Renal cortical epithelial cell (primary cell): ENCODE measurements around the gene NCDN. TPM values are rescaled to one million over a fixed set of nuclear protein-coding genes. Genes with fewer than 3 reads are reported as not detected.
A peak's percentile ranks its signal among the peaks of the same experiment; 100 is the strongest.

Experiments used
- DNase-seq: peaks from one replicate; pipeline ENCODE4 v3.0.0-alpha.2; 2011; ENCODE audit warnings: low read depth
- total RNA-seq: library from RNA; depleted of rRNA; stranded (reverse); fragments of >200 nt; gene quantifications from 2 replicates; pipeline ENCODE4 v1.2.3, GENCODE V29; 2014

The NCDN gene
- total RNA-seq, 1 donor from 2014 or later: 40.3 TPM

GRCh38 chr1:35555212-35555584 is 2.4 kb upstream of the NCDN start:
- DNase-seq: no peak

GRCh38 chr1:35555601-35556477 is 1.8 kb upstream of the NCDN start:
- DNase-seq: peak; percentile 86

- DNase-seq: no peak
Measured at GRCh38 chr1:35556484-35557117, 998 bp upstream of the NCDN start.

- peak; percentile 63 for DNase-seq
Measured at GRCh38 chr1:35557118-35557610, 435 bp upstream of the NCDN start, which contains the start of gene KIAA0319L. Gene KIAA0319L (minus strand): TSS chr1:35557403. CDS start chr1:35554491, 2,912 bp downstream.

GRCh38 chr1:35558374-35559316 is 1.0 kb downstream of the NCDN start:
- DNase-seq: no peak

GRCh38 chr1:35559317-35559944 is 1.8 kb downstream of the NCDN start:
- DNase-seq: no peak

- DNase-seq: no peak
Measured at GRCh38 chr1:35560256-35561225, 2.9 kb downstream of the NCDN start.

GRCh38 chr1:35561297-35561971 is 3.8 kb downstream of the NCDN start:
- no peak for DNase-seq

- DNase-seq: no peak
Measured at GRCh38 chr1:35561972-35562680, 4.5 kb downstream of the NCDN start.

GRCh38 chr1:35563166-35563565 is 5.6 kb downstream of the NCDN start:
- no peak for DNase-seq

GRCh38 chr1:35564037-35564883 is 6.7 kb downstream of the NCDN start:
- peak; percentile 69 for DNase-seq

- DNase-seq: no peak
Measured at GRCh38 chr1:35564884-35565741, 7.5 kb downstream of the NCDN start.

- DNase-seq: no peak
Measured at GRCh38 chr1:35565742-35566133, 8.1 kb downstream of the NCDN start.

GRCh38 chr1:35567947-35568558 is 10.5 kb downstream of the NCDN start:
- DNase-seq: no peak

GRCh38 chr1:35568975-35569395 is 11.4 kb downstream of the NCDN start:
- DNase-seq: peak; percentile 43

- DNase-seq: peak; percentile 54
Measured at GRCh38 chr1:35569936-35570335, 12.3 kb downstream of the NCDN start.
